AG04450 (cell line): Measurements from ENCODE around the gene CALR. TPM values are rescaled to one million over a fixed set of nuclear protein-coding genes. Genes with fewer than 3 reads are reported as not detected.
A peak's percentile ranks its signal among the peaks of the same experiment; 100 is the strongest.
"Not testable (repeated sequence)": the region's sequence is repeated elsewhere in the genome, so short reads cannot be mapped to it uniquely, and the experiment has no call there.

ENCODE experiments used
- CTCF ChIA-PET: fragments of 300-600, 350-600 bp; formaldehyde crosslinking; extraction: SDS; loops from one replicate; lab custom pipeline; 2022; ENCODE audit warnings: antibody characterized with exemption, inconsistent platforms; lab: Charles Lee
- POLR2A ChIA-PET: fragments of 350-600 bp; formaldehyde crosslinking; extraction: SDS; loops from one replicate; lab custom pipeline; 2021; ENCODE audit warnings: antibody characterized with exemption, inconsistent platforms; lab: Yijun Ruan, JAX
- DNase-seq: peaks from one replicate; pipeline ENCODE4 v3.0.0-alpha.2; 2011; ENCODE audit warnings: low read depth, low spot score
- H3K27ac ChIP-seq: one replicate; pipeline ENCODE4 v1.5.1; 2012; ENCODE audit warnings: low read depth, low read length, control low read depth
- H3K27me3 ChIP-seq: one replicate; pipeline ENCODE4 v1.6.0; 2012; ENCODE audit warnings: low read length; ENCODE audit not compliant: control insufficient read depth, insufficient read depth
- H3K4me3 ChIP-seq: 2 replicates; pipeline ENCODE4 v1.5.1; 2011; ENCODE audit warnings: mild to moderate bottlenecking, low read depth, low read length, control low read depth
- H3K9me3 ChIP-seq: 2 replicates; pipeline ENCODE4 v1.5.1; 2012; ENCODE audit warnings: low read length; ENCODE audit not compliant: control insufficient read depth, insufficient read depth
- polyA plus RNA-seq: library from polyadenylated mRNA; depleted of rRNA; stranded (reverse); fragments of >200 nt; gene quantifications from 2 replicates; pipeline ENCODE4 v1.2.3, GENCODE V29; 2011
- TF ChIP-seq, protein P1 (sequence below): IDR thresholded peaks from 2 replicates; pipeline ENCODE4 v1.5.1; 2011; ENCODE audit warnings: low read depth, low read length, control low read depth, inconsistent platforms

Gene CALR
- polyA plus RNA-seq, 1 experiment = 1,650 TPM

DNA sequence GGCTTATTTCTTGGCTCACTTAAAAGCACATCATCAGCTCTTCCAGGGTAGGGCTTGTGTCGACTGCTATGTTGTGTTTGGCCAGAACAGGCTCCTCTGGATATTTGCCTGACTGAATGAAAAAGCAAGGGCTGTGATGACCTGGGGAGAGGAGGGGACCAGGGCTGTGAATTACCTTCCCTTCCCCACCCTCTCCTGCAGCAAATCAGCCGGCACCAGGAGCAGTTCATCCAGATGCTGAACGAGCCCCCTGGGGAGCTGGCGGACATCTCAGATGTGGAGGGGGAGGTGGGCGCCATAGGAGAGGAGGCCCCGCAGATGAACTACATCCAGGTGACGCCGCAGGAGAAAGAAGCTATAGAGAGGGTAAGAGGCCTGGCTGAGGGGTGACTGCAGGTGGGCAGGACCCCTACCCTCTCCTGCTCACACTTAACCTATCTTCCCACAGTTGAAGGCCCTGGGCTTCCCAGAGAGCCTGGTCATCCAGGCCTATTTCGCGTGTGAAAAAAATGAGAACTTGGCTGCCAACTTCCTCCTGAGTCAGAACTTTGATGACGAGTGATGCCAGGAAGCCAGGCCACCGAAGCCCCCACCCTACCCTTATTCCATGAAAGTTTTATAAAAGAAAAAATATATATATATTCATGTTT lies 14.2 kb downstream of the CALR start:
- DNase-seq = no peak
- CTCF ChIA-PET = interaction anchor here (1.2 kb wide), 1 partner anchor 13 kb away, joined by 9 read pairs; no protein-coding TSS in a partner anchor
- no peak overlapping the region for H3K4me3 ChIP-seq

DNA sequence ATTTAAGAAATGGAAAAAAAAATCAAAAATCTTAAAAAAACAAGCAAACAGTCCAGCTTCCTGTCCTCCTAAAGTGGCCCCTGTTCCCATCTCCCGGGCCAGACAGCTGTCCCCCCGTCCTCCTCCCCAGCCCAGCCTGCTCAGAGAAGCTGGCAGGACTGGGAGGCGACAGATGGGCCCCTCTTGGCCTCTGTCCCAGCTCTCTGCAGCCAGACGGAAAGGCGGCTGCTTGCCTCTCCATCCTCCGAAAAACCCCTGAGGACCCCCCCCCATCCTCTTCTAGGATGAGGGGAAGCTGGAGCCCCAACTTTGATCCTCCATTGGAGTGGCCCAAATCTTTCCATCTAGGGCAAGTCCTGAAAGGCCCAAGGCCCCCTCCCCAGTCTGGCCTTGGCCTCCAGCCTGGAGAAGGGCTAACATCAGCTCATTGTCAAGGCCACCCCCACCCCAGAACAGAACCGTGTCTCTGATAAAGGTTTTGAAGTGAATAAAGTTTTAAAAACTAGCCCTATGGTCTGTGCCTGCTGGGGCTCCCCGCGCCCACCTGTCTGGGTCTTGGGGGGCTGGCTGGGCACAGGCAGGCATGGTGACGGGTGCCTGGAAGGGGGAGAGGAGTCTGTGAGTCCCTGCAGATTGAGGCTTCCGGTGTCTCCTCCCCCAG lies 14.9 kb downstream of the CALR start:
- Histone ChIP-seq H3K27ac (peak overlapping the region; percentile 90), H3K9me3 (no peaks in the 10 kb centered on the region; the same call in 1 of the 2 replicates), H3K27me3 (no peaks in the 10 kb centered on the region), H3K4me3 (no peak overlapping the region)
- ChIA-PET CTCF (interaction anchor here (0.6 to 1.2 kb wide), 2 partner anchors 7 to 12 kb away, joined by 3 to 9 read pairs; no protein-coding TSS in a partner anchor), POLR2A (no interaction called here)
- DNase-seq = no peak
- TF ChIP-seq, protein P1, sequence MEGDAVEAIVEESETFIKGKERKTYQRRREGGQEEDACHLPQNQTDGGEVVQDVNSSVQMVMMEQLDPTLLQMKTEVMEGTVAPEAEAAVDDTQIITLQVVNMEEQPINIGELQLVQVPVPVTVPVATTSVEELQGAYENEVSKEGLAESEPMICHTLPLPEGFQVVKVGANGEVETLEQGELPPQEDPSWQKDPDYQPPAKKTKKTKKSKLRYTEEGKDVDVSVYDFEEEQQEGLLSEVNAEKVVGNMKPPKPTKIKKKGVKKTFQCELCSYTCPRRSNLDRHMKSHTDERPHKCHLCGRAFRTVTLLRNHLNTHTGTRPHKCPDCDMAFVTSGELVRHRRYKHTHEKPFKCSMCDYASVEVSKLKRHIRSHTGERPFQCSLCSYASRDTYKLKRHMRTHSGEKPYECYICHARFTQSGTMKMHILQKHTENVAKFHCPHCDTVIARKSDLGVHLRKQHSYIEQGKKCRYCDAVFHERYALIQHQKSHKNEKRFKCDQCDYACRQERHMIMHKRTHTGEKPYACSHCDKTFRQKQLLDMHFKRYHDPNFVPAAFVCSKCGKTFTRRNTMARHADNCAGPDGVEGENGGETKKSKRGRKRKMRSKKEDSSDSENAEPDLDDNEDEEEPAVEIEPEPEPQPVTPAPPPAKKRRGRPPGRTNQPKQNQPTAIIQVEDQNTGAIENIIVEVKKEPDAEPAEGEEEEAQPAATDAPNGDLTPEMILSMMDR = no peak

More for the DNA sequence above, 14.2 kb downstream of the CALR start:
- TF ChIP-seq, protein P1 = no peak
- POLR2A ChIA-PET = no interaction called here
- H3K9me3 ChIP-seq = no peaks in the 10 kb centered on the region; the same call in 1 of the 2 replicates
- peak overlapping the region; percentile 90 for H3K27ac ChIP-seq
- H3K27me3 ChIP-seq = no peaks in the 10 kb centered on the region

DNA sequence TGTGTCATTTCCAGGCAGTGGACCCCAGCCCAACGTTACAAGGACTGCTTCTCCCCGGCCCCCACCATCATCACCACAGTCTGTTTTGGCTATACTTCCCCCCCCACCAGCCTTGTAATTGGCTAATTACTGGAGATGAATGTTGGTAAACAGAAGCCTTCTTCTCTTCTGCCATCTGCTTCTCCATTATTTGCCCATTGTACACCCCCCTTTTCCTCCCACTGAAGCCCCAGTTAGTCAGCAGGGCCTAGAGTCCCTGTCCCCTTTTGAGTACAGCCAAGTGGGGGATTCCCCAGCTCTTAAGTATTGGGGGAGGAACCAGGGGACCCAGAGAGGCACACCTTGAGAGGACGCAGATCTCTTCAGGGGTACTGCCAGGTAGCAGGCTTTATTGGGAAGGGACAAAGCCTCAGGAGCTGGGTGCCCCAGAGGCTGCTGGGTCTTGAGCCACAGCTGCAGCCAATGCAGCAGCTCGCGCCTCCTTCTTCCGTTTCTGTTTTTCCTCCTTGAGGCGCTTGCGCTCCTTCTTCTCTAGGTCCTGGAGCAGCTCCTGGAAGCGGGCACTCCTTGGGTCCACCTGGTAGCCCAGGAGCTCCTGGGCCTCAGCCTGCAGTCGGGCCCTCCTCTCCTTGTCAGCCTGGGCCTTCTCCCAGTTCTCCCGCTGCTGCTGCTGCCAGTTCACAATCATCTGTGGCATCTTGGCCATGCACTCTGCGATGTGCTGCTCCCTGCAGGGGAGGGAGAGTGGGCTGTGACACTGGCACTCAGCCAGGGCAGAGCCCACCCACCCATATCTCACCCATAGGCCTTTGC lies 15.6 kb downstream of the CALR start:
- peak overlapping the region; percentile 90 for H3K27ac ChIP-seq
- no peak overlapping the region for H3K4me3 ChIP-seq
- TF ChIP-seq, protein P1 = no peak
- no peaks in the 10 kb centered on the region; the same call in 1 of the 2 replicates for H3K9me3 ChIP-seq
- ChIA-PET POLR2A (interaction anchor here (0.8 to 1.3 kb wide), 2 partner anchors 8 to 15 kb away, joined by 3 to 4 read pairs; no protein-coding TSS in a partner anchor), CTCF (interaction anchor here (0.6 to 3.4 kb wide), 3 partner anchors 8 to 12 kb away, joined by 3 to 30 read pairs (median 9); no protein-coding TSS in a partner anchor)
- no peaks in the 10 kb centered on the region for H3K27me3 ChIP-seq
- DNase-seq = no peak

GRCh38 chr19:12954612-12954962 lies 16.2 kb downstream of the CALR start:
- POLR2A ChIA-PET = interaction anchor here (0.8 to 1.3 kb wide), 2 partner anchors 8 to 15 kb away, joined by 3 to 4 read pairs; no protein-coding TSS in a partner anchor
- Histone ChIP-seq H3K4me3 (no peak overlapping the region), H3K27ac (no peak overlapping the region), H3K27me3 (no peaks in the 10 kb centered on the region), H3K9me3 (no peaks in the 10 kb centered on the region; the same call in 1 of the 2 replicates)
- CTCF ChIA-PET = interaction anchor here (0.7 to 3.4 kb wide), 2 partner anchors 11 to 139 kb away, joined by 3 to 30 read pairs; no protein-coding TSS in a partner anchor
- DNase-seq = no peak
- TF ChIP-seq, protein P1 = no peak

GRCh38 chr19:12955575-12955974 lies 17.2 kb downstream of the CALR start:
- ChIA-PET CTCF (interaction anchor here (3.4 kb wide), 1 partner anchor 10 kb away, joined by 30 read pairs; no protein-coding TSS in a partner anchor), POLR2A (interaction anchor here (1.8 kb wide), 1 partner anchor 9 kb away, joined by 8 read pairs; the partner anchor contains the start of gene RAD23A)
- not testable (repeated sequence) for DNase-seq, H3K27me3 ChIP-seq, H3K9me3 ChIP-seq
- Histone ChIP-seq H3K27ac (peak overlapping the region; percentile 11), H3K4me3 (peak overlapping the region; percentile 99)
